Central memory CD4-positive, alpha-beta T cell (primary cell): ENCODE measurements around the gene ZNF831.
A peak's percentile ranks its signal among the peaks of the same experiment; 100 is the strongest.

Experiments
- DNase-seq: peaks from one replicate; pipeline ENCODE4 v3.0.0; 2022

The ZNF831 gene

DNA sequence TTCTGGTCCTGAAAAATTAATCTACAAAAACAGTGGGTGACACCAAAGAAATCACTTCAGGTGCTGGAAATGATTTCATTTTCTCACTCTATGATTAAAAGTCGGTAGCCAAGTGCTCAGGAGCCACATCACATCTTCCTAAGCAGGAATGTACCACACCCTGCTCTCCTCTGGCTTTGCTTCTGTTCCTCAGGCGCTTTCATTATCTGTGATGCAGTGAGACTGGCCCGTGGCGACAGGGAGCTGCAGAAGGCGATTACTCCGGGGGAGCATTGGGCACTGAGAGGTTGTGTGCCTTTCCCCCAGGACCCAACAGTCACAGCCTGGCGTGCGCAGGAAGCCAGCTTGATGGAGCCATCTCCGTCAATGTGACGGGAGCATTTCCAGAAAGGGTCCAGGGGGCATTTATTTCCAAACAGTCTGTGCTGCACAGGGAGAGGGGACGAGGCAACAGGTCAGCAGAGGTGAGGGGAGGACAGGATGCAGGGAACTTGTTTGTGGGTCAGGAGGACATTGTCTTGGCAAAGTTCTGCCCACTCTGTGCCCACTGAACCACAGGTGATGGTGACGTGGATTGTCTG is 5.6 kb upstream of the ZNF831 start:
- DNase-seq = no peak

DNA sequence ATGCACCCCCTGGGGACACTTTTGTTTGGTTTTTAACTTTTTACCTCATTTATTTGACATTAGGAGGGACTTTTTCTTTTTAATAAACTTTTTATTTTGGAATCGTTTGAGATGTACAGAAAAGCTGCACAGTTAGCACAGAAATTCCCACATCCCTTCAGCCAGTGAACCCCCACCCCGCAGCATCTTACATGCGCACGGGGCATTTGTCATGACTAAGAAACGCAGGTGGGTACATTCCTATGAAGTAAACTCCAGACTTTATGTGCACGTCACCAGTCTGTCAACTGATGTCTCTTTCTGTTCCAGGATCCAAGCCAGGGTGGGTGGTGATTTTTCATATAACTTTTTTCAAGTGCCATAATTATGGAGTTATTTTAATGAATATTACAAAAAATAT is 4.9 kb upstream of the ZNF831 start:
- DNase-seq = no peak

DNA sequence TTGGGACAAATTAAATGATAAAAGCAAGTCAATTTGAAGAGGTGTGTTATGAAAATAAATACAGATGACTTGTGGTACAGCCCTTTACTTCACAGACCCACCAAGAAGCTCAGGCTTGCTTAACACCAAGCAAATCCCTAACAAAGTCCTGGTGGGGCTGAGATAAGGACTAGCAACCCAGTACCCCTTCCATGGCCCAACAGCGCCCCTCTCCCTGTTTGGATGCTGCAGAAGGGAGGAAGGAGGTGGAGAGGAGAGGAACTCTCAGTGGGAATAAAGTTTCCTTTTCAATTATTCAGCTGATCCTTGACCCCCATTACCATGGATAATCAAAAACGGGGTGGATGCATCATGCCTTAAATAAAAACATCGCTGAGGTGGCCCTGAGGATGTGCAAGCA is 4.5 kb upstream of the ZNF831 start:
- no peak for DNase-seq

DNA sequence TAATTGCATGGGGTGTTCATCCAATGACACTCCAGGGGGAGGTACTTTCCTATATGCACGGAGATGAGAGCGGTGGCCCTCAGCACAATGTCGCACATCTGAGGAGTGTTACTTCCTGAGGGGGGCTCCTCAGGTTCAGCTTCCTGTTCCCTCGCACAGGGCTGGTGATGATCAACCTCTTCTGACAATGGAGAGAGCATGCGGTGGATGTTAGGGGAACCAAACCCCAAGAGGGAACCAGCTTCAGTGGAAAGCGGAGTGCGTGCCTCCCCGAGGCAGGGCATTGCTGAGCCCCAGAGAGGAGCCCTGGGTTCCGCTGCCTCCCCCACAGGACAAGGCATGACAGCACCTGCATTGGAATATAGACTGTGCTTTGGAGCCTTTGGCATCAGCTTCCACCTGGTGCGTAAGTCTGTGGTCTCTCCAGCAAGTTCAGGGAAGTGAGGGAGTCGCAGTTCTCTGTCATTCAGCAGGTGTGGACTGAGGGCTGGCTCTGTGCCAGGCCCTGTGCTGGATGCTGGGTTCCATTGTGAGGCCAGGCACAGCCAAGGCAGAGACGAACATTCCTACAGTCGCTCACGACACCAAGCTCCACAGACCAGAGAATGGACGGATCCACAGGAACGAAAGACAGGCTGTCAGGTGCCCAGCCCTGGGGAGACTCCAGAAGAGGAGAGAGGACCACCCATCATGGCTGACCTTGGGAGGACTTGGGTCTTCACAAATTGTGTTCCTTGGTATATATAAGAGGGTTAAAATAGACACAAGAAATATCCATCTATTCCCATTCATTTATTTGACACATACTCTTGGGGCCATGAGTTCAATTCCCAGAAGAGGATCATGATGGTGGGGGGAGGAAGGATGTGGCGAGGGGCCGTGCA is 3.9 kb upstream of the ZNF831 start:
- DNase-seq = peak; percentile 88

DNA sequence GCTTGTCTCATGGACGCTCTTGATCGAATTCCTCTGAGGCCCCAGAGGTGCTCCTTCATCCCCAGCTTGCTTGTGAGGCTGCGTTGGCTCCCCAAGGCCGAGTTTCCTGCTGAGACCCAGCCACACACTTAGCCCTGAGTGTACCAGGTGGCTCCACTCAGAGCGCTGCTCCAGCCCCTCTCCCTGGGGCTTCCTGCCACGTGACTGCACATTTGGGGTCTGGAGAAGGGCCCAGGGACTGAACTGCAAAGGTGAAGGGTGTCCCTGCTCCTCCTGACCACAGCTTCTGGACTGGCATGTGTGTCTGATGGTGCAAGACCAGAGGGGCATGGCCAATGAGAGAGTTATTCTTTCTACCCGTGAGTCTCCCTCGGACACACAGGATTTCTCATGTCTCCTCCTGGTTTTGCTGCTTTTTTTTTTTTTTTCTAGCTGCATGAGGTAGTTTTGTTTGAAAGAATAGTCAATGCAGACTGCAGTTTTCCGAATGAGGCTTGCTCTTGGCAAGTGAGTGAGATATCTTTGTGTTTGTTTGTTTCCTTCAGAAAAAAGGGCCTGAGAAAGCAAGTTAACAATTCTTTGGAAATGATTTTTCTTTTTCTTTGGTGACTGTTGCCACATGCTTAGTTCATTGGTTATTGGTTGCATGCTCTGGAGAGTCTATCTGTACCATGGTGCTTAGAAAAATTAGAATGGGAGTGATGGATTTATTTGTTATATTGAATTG is 3.1 kb upstream of the ZNF831 start:
- DNase-seq = no peak

DNA sequence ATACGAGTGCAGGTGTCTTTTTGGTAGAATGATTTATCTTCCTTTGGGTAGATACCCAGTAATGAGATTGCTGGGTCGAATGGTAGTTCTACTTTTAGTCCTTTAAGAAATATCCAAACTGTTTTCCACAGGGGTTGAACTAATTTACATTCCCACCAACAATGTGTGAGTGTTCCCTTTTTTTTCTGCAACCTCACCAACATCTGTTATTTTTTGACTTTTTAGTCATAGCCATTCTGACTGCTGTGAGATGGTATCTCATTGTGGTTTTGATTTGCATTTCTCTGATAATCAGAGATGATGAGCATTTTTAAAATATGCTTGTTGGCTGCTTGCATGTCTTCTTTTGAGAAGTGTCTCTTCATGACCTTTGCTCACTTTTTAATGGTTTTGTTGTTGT is 1.9 kb upstream of the ZNF831 start:
- peak; percentile 73 for DNase-seq

DNA sequence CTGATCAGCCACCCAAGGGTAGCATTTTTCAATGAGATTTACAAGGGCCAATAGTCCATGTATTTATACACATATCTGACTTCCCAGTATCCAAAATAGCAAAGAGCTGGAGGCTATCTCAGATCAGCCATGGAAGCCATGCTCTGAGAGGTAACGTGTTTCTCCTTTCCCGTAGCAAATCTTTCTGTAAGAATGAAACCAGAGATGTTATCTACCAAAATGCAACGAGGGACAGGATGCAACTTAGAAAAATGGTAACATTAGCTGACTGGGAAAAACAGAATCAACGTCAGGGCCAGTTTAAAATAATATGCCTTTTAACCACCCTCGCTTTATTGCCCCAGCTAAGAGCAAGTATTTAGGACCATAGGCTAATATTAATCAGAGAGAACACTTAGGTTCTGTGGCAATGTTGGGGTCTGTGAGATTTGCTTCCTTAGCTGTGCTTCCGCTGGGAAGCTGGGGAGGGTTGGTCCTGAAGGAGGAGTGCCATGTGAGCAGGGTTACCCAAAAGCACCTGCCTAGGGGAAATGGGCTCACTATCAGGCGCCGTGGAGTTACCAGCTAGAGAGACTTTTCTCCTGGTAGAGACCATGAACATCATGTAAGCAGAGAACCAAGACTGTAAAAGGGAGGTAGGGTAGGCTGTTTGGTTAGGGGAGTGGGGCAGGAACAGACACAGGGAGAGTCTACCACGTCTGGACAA is 1.2 kb downstream of the ZNF831 start:
- peak; percentile 62 for DNase-seq

DNA sequence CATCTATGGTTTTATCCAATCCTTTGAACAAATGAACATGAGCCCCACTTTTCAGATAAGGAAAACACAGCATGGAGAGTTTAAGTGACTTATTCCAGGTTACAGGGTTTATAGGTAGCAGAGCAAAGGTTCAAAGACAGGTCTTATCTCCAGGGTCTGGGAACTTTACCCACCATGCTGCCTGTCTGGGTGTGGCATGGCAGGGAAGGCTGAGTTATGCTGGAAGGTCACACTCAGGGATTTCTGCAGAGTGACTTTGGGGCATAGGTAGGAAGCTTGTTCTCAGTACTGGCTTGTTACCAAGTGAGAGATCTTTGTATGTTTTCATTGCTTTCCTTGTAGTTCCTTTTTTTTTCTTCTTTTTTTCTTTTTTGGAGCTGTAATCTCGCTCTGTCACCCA is 1.8 kb downstream of the ZNF831 start:
- peak; percentile 31 for DNase-seq

DNA sequence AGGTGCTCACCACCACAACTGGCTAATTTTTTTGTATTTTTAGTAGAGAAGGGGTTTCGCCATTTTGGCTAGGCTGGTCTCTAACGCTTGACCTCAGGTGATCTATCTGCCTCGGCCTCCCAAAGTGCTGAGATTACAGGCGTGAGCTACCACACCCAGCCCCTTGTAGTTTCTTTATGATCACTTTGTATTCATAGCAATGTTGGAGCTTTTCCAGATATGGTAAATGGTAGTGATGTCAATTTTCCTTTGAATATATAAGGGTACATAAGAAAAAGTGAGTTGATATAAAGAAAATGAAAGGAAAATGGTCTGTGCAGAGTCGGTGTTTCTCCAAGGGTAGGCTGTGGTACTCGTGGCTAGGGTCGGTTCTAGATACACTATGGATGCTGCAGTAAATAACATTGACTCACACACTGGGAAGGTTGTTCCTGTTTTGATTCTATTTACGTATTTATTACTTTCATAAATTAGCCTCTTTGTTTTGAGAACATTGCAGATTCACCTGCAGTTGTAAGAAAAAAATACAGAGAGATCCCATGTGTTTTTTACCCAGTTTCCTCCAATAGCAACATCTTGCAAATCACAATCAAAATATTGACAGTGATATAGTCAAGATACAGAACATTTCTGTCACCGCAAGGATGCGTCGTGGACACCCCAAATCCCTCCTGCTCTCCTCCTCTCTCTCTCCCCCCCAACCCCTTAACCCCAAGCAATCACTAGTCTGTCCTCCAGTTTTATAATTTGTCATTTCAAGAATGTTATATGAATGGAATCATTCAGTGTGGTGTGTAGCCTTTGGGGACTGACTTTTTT is 2.5 kb downstream of the ZNF831 start:
- DNase-seq = peak; percentile 76

DNA sequence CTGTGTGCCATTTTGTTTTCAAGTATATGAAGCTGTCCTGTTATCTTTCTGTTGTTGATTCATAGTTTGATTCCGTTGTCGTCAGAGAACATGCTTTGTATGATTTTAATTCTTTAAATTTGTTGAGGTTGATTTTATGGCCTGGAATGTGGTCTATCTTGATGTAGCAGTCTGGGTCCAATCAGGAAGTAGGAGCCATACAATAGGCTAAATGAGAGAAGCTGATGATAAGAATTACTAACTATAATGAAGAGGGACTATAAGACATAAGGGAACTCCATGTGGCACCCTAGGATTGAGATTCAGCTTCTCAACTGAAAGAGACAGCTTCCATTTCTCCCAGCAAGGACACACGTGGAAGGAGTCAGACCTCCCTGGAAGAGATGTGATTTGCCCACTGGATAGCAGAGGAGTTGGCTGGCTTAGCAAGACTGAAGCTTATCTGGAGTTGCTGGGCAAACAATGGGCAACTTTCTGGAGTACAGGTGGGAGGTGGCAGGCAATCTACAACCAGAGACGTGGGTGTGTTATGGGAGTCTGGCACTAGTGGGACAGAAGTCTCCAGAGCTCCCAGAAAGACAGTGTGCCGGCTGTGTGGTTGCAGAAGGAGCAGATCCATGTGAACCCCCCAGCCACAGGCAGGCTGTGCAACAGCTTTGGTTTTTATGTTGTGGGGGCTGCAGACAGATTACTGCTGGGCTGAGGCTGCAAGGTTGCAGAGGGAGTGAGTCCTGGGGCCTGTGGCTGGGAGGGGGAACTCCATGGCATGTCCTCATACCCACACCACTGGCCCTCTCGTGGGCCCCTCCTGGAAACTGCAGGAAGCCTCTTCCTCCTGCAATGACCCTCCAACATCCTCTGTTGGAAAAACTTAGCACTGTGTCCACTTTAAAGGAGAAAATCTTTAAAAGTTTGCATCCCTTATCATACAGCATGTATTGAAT is 7.1 kb downstream of the ZNF831 start:
- DNase-seq = no peak

DNA sequence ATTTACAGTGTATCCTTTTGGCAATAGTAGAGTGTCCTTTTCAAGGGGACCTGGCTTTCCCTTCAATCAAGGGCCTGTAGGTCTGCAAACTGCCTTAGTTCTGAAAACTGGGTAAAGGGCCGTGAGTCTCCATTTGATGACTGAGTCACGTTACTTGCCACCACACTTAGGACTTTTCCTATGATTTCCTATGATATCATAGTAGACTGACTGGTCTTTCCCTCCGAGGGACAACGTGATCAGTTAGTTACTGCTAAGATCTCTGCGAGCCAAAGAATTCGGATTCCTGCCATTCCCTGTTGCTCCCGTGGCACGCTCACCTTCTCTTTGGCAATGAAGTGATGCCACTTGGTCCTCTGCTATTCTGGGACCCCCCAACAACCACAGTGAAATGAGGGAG is 8.4 kb downstream of the ZNF831 start:
- no peak for DNase-seq

DNA sequence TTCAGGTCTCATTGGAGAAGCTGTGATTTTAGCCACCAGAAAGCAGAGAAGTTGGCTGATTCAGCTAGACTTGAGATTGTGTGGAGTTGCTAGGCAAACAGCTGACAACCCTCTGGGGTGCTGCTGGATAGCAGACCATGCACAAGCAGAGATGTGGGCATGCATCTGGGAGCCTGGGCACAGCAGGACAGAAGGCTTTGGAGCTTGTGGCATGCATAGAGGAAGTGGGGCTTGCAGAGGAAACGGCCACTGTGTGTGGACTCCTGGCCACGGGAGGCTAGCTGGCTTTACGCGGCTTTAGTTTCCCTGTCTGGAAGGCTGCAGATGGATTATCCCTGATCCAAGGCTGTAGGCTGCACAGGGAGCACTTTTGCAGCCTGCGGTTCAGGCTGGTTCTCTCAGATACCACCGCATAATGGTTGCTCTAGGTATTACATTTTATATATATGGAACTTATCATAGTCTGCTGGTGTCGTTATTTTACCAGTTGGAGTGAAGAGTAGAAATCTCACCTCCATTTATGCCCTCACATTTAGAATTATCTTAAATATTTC is 10.4 kb downstream of the ZNF831 start:
- DNase-seq = no peak

DNA sequence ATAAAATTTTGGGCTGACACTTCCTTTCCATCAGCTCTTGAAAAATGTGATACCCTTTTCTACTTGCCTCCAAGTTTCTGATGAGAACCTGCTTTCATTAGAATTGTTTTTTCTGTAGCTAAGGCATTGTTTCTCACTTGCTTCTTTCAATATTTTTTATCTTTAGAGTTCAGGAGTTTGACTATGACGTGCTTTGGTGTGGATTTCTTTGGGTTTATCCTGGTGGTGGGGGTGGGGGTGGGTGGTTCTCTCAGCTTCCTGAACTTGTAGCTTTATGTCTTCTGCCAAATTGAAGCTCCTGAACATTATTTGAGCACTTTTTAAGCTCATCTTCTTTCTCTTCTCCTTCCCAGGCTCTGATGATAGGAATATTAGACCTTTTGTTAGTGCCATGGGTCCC is 11.4 kb downstream of the ZNF831 start:
- peak; percentile 24 for DNase-seq

DNA sequence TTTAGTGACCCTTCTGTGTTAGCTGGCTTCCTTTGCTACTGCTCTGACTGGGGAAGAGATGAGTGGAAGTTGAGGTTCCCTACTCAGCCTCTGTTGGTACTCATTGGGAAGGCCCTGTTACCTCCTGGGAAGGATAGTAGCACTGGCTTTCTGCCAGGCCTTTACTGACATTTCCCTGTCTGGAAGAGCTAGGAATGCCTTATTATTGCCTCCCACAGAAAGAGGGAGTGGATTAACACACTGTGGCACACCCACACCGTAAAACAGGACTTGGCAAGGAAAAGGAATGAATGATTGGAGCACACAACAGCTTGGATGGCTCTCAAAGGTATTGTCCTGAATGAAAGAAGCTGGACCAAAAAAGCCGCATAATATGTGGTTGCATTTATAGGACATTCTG is 12.2 kb downstream of the ZNF831 start:
- no peak for DNase-seq

DNA sequence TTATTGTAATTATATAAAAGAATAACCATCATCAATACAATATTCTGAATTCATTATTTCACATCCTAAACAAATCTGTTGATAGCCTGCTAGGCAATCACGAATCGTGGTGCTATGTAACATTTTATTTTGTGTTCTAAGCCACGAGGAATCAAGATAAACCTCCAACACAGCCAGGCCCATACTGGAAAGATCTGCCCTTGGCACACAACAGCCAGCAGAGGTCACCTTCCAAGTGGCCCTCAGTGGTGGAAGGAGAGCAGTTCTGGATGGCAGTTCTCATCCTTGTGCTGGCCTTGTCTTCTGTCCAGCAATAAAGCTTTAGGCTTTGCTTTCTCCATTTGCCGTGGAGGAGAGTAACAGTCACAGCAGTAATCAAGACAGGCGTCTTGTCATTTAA is 13.2 kb downstream of the ZNF831 start:
- DNase-seq = no peak

DNA sequence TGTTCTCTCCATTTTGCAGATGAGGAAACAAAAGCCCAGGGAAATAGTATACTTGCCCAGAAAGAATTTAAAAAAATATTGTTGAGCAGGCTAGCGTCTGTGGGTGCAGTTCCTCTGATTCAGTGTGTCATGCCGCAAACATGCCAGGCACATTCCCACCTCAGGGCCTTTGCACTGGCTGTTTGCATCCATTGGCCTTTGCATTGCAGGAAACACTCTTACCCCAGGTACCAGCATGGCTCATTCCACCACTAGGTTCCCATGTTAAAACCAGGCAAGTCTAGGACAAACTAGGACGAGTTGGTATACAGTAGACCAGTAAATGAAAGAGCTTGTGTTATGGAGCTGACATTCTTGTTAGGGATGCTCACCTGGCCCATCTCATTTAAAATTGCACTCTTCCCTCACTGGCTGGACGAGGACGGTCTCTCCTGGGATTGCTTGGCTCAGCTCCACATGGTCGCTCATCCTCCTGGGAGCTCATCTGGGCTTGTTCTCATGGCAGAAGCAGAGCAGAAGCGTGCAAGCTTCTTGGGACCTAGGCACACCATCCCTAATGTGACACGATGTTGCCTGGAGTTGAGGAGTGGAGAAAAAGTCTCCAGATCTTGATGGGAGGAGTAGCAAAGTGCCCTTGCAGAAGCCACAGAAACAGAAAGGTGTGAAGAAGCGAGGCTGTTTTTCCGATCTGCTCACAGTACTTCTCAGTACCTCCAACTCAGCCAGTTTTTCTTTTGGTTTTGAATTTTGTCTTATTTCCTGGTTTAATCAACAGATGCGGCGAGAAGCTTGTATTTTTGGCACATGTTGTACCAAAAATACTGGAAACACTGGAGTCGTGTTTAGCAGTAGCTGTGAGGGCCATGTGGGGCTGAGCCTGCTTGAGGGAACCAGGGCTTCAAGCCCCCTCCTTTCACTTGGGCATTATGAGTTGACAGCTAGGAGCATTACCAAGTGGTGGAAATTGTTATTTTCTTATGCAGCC is 13.9 kb downstream of the ZNF831 start:
- DNase-seq = peak; percentile 44

DNA sequence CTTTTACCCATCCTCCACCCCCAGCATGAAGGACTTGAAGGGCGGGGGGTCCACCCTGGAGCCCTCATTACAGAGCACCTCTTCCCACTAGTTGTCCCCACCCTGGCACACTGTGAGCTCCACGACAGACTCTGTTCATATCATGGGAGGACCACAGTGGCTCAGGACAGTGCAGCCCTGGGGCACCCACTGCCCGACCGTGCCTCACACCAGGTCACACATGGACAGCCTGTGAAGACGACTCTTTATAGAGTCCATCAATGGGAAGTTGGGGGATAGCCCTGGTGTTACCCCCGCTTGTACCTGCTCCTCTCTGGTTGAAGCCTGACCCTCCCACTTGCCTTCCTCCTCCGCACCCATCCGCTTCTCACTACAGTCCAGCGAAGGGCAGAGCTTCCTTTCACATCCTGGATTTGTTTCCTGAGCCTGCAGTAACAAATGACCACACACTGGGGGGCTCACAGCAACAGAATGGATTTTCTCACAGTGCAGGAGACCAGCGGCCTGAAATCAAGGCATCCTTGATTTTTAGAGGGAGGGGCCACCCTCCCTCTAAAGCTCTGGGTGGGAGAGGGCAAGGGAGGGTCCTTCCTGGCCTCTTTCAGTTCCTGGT is 15.5 kb downstream of the ZNF831 start:
- no peak for DNase-seq

DNA sequence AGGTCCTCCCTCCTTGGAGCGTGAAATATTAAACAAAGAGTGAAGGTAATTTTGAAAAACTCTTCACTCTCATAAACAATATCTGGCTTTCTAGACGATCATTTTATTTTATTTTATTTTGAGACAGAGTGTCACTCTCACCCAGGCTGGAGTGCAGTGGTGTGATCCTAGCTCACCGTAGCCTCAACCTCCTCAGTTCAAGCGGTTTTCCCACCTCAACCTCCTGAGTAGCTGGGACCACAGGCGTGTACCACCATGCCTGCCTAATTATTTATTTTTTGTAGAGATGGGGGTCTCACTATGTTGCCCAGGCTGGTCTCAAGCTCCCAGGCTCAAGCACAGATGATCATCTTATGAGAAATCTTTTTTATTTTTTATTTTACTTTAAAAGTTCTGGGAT is 16.4 kb downstream of the ZNF831 start:
- no peak for DNase-seq

DNA sequence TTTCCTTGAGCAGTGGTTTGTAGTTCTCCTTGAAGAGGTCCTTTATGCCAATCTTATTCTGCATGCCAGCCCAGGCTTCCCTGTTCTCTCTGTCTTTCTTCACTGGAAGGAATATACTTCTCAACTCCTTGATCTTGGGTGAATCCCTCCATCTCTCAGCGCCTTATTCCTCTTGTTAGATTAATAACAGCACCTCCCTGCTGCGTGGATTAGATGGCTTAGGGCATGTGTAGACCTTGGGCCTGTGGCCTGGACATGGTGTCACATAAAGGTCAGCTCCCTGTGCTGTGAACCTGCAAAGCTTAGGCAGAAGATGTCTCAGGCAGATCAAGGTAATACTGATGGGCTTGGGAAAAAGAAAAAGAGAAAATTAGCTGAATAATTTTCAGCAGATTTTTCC is 18.3 kb downstream of the ZNF831 start:
- DNase-seq = no peak
